ENCODE data around the gene RPS16. TPM values are rescaled to one million over a fixed set of nuclear protein-coding genes. Genes with fewer than 3 reads are reported as not detected.

The RPS16 gene
- total and polyA plus RNA-seq, 2 of the 13 experiments (the other 11 are each of a cell fraction or from before 2014, with no cell fraction given) = 488 to 2,583 TPM

DNA sequence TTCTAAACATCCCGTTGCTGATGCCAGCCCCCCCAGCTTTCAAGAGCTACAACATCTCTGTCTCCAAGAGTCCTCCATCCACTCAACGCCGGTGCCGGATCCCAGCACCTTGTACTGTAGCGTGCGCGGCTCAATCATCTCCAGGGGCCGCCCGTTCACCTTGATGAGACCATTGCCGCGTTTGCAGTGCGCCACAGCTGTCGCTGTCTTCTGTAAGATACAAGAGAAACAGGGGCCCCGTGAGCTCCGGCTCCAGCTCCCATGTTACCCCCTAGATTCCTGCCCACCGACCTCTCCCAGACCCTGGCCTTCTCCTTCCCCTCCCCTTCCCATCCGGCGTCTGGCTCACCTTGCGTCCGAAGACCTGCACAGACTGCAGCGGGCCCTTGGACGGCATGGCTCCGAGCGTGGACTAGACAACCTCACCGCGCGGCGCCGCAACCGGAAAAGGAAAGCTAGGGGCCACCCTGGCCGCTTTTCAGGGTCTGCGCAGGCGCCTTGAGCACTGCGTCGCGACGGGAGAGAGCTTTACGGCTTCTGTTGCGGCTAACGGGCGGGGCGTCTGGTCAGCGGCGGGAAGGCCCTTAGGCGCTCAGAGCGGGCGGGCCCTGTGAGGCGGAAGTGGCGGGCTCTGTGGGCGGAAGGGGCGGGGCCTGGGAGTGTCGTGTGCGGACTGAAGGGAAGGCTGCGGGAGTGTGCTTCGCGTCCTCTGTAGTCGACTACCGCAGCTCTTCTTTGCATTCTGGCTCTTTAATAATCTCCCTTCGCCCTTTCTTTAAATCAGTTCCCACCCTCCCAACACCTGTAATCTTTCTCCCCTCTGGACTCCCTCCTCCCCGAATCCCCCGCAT is at the start of gene RPS16 (continued):
- TF ChIP-seq, protein P1, sequence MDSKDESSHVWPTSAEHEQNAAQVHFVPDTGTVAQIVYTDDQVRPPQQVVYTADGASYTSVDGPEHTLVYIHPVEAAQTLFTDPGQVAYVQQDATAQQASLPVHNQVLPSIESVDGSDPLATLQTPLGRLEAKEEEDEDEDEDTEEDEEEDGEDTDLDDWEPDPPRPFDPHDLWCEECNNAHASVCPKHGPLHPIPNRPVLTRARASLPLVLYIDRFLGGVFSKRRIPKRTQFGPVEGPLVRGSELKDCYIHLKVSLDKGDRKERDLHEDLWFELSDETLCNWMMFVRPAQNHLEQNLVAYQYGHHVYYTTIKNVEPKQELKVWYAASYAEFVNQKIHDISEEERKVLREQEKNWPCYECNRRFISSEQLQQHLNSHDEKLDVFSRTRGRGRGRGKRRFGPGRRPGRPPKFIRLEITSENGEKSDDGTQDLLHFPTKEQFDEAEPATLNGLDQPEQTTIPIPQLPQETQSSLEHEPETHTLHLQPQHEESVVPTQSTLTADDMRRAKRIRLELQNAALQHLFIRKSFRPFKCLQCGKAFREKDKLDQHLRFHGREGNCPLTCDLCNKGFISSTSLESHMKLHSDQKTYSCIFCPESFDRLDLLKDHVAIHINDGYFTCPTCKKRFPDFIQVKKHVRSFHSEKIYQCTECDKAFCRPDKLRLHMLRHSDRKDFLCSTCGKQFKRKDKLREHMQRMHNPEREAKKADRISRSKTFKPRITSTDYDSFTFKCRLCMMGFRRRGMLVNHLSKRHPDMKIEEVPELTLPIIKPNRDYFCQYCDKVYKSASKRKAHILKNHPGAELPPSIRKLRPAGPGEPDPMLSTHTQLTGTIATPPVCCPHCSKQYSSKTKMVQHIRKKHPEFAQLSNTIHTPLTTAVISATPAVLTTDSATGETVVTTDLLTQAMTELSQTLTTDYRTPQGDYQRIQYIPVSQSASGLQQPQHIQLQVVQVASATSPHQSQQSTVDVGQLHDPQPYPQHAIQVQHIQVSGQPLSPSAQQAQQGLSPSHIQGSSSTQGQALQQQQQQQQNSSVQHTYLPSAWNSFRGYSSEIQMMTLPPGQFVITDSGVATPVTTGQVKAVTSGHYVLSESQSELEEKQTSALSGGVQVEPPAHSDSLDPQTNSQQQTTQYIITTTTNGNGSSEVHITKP (CRISPR knock-in tag; IDR thresholded peaks at IDR 0.05; ENCODE audit: low read depth) = peak; percentile 31; the same call in 1 of the 2 replicates
- TF ChIP-seq ZNF550 (CRISPR knock-in tag; IDR thresholded peaks at IDR 0.05; ENCODE audit: borderline replicate concordance) = 0 out of 2 replicates have a peak, but pooled peaks have one; percentile 44
- peak; percentile 46; the same call in 1 of the 2 replicates for TF ChIP-seq ZKSCAN8 (CRISPR knock-in tag; IDR thresholded peaks at IDR 0.05; ENCODE audit: borderline replicate concordance)
- TF ChIP-seq ZNF232 (CRISPR knock-in tag; IDR thresholded peaks at IDR 0.05; ENCODE audit: borderline replicate concordance) = 0 out of 2 replicates have a peak, but pooled peaks have one; percentile 70
- TF ChIP-seq ZMYM3 (CRISPR knock-in tag; IDR thresholded peaks at IDR 0.05) = no peak; the same call in 1 of the 2 replicates
- no peak for TF ChIP-seq ZSCAN22 (CRISPR knock-in tag; IDR thresholded peaks at IDR 0.05)
- peak; percentile 68; the same call in 1 of the 2 replicates for TF ChIP-seq NFKBIZ (CRISPR knock-in tag; IDR thresholded peaks at IDR 0.05)
- TF ChIP-seq, protein P2, sequence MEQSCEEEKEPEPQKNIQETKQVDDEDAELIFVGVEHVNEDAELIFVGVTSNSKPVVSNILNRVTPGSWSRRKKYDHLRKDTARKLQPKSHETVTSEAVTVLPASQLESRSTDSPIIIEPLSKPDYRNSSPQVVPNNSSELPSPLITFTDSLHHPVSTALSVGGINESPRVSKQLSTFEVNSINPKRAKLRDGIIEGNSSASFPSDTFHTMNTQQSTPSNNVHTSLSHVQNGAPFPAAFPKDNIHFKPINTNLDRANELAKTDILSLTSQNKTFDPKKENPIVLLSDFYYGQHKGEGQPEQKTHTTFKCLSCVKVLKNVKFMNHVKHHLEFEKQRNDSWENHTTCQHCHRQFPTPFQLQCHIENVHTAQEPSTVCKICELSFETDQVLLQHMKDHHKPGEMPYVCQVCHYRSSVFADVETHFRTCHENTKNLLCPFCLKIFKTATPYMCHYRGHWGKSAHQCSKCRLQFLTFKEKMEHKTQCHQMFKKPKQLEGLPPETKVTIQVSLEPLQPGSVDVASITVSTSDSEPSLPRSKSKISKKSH (CRISPR knock-in tag; IDR thresholded peaks at IDR 0.05; ENCODE audit: borderline replicate concordance) = peak; percentile 97
- no peak for TF ChIP-seq MIXL1 (CRISPR knock-in tag; IDR thresholded peaks at IDR 0.05)
- TF ChIP-seq MZF1 (CRISPR knock-in tag; IDR thresholded peaks at IDR 0.05; ENCODE audit: borderline replicate concordance) = 0 out of 2 replicates have a peak, but pooled peaks have one; percentile 81
- peak; percentile 43; the same call in 1 of the 2 replicates for TF ChIP-seq ZNF44 (CRISPR knock-in tag; IDR thresholded peaks at IDR 0.05)
- TF ChIP-seq, protein P3, sequence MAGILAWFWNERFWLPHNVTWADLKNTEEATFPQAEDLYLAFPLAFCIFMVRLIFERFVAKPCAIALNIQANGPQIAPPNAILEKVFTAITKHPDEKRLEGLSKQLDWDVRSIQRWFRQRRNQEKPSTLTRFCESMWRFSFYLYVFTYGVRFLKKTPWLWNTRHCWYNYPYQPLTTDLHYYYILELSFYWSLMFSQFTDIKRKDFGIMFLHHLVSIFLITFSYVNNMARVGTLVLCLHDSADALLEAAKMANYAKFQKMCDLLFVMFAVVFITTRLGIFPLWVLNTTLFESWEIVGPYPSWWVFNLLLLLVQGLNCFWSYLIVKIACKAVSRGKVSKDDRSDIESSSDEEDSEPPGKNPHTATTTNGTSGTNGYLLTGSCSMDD (CRISPR knock-in tag; IDR thresholded peaks at IDR 0.05) = no peak
- no peak for TF ChIP-seq TBP (CRISPR knock-in tag; IDR thresholded peaks at IDR 0.05)
- TF ChIP-seq GATA4 (IDR thresholded peaks at IDR 0.05; ENCODE audit: borderline replicate concordance, low read depth) = no peak; the same call in none of the 2 replicates
- TF ChIP-seq ZNF230 (CRISPR knock-in tag; IDR thresholded peaks at IDR 0.05) = peak; percentile 95
- TF ChIP-seq, protein P4, sequence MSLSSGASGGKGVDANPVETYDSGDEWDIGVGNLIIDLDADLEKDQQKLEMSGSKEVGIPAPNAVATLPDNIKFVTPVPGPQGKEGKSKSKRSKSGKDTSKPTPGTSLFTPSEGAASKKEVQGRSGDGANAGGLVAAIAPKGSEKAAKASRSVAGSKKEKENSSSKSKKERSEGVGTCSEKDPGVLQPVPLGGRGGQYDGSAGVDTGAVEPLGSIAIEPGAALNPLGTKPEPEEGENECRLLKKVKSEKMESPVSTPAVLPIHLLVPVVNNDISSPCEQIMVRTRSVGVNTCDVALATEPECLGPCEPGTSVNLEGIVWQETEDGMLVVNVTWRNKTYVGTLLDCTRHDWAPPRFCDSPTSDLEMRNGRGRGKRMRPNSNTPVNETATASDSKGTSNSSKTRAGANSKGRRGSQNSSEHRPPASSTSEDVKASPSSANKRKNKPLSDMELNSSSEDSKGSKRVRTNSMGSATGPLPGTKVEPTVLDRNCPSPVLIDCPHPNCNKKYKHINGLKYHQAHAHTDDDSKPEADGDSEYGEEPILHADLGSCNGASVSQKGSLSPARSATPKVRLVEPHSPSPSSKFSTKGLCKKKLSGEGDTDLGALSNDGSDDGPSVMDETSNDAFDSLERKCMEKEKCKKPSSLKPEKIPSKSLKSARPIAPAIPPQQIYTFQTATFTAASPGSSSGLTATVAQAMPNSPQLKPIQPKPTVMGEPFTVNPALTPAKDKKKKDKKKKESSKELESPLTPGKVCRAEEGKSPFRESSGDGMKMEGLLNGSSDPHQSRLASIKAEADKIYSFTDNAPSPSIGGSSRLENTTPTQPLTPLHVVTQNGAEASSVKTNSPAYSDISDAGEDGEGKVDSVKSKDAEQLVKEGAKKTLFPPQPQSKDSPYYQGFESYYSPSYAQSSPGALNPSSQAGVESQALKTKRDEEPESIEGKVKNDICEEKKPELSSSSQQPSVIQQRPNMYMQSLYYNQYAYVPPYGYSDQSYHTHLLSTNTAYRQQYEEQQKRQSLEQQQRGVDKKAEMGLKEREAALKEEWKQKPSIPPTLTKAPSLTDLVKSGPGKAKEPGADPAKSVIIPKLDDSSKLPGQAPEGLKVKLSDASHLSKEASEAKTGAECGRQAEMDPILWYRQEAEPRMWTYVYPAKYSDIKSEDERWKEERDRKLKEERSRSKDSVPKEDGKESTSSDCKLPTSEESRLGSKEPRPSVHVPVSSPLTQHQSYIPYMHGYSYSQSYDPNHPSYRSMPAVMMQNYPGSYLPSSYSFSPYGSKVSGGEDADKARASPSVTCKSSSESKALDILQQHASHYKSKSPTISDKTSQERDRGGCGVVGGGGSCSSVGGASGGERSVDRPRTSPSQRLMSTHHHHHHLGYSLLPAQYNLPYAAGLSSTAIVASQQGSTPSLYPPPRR (CRISPR knock-in tag; IDR thresholded peaks at IDR 0.05; ENCODE audit: borderline replicate concordance) = peak; percentile 83

All from HepG2 (cell line).